Measurements from ENCODE around the gene ANKRD49. TPM values are rescaled to one million over a fixed set of nuclear protein-coding genes. Genes with fewer than 3 reads are reported as not detected.

The ANKRD49 gene
- total and polyA plus RNA-seq, 7 donors: 14.6 to 27.7 (median 19.3) TPM

GRCh38 chr11:94457118-94458029 is 36.4 kb upstream of the ANKRD49 start:
- Histone ChIP-seq H3K9me3 (no peaks in the 10 kb centered on the region), H3K4me1 (no peaks in the 10 kb centered on the region), H3K27me3 (no peaks in the 10 kb centered on the region), H3K4me3 (no peak overlapping the region), H3K36me3 (peaks cover 0 to 52% (median 4%) of the 10 kb centered on the region in 4 donors), H3K27ac (no peak overlapping the region)
- WGBS, 2 donors: 82 to 90% methylated on average over 4 of the region's 4 CpGs
- intact Hi-C loops (cut with DNase I): no loop called here
- TF ChIP-seq POLR2AphosphoS5 (IDR thresholded peaks at IDR 0.05) (no peak), CTCF (IDR thresholded peaks at IDR 0.05) (no peak), POLR2A (IDR thresholded peaks at IDR 0.05) (no peak), EP300 (IDR thresholded peaks at IDR 0.05) (no peak)
- no peak for DNase-seq

- intact Hi-C loops (cut with DNase I): no loop called here
- no peak for DNase-seq
- TF ChIP-seq POLR2A (IDR thresholded peaks at IDR 0.05): no peak
- no peak for TF ChIP-seq POLR2AphosphoS5 (IDR thresholded peaks at IDR 0.05)
- TF ChIP-seq CTCF (IDR thresholded peaks at IDR 0.05): no peak
- no peak for TF ChIP-seq EP300 (IDR thresholded peaks at IDR 0.05)
- H3K27me3 ChIP-seq: no peaks in the 10 kb centered on the region
- H3K4me1 ChIP-seq: no peaks in the 10 kb centered on the region
- no peak overlapping the region for H3K4me3 ChIP-seq
- WGBS, 2 donors: 85 to 91% methylated on average over 2 of the region's 2 CpGs
- H3K27ac ChIP-seq: no peak overlapping the region
- no peaks in the 10 kb centered on the region for H3K9me3 ChIP-seq
- peaks cover 0 to 54% (median 4%) of the 10 kb centered on the region in 4 donors for H3K36me3 ChIP-seq
Measured at GRCh38 chr11:94459576-94459975, 34.2 kb upstream of the ANKRD49 start.

- H3K4me1 ChIP-seq: no peaks in the 10 kb centered on the region
- H3K4me3 ChIP-seq: no peak overlapping the region
- H3K36me3 ChIP-seq: peaks cover 0 to 65% (median 0%) of the 10 kb centered on the region in 4 donors
- no peaks in the 10 kb centered on the region for H3K9me3 ChIP-seq
- no peaks in the 10 kb centered on the region for H3K27me3 ChIP-seq
- no peak overlapping the region for H3K27ac ChIP-seq
- TF ChIP-seq EP300 (IDR thresholded peaks at IDR 0.05) (no peak), POLR2A (IDR thresholded peaks at IDR 0.05) (no peak), POLR2AphosphoS5 (IDR thresholded peaks at IDR 0.05) (no peak), CTCF (IDR thresholded peaks at IDR 0.05) (no peak)
- intact Hi-C loops (cut with DNase I): no loop called here
- 92 to 95% methylated on average over 2 of the region's 2 CpGs for WGBS, 2 donors
- DNase-seq: no peak
Measured at GRCh38 chr11:94469416-94469815, 24.4 kb upstream of the ANKRD49 start.

- no peak for DNase-seq
- H3K27ac ChIP-seq: no peak overlapping the region
- no peak overlapping the region for H3K4me3 ChIP-seq
- H3K36me3 ChIP-seq: peaks cover 0 to 73% (median 4%) of the 10 kb centered on the region in 4 donors
- H3K27me3 ChIP-seq: no peaks in the 10 kb centered on the region
- WGBS, 2 donors: 90 to 95% methylated on average over 3 of the region's 3 CpGs
- intact Hi-C loops (cut with DNase I): no loop called here
- H3K4me1 ChIP-seq: no peaks in the 10 kb centered on the region
- no peak for TF ChIP-seq POLR2A (IDR thresholded peaks at IDR 0.05)
- no peak for TF ChIP-seq POLR2AphosphoS5 (IDR thresholded peaks at IDR 0.05)
- no peak for TF ChIP-seq CTCF (IDR thresholded peaks at IDR 0.05)
- TF ChIP-seq EP300 (IDR thresholded peaks at IDR 0.05): no peak
- no peaks in the 10 kb centered on the region for H3K9me3 ChIP-seq
Measured at GRCh38 chr11:94472916-94473799, 20.6 kb upstream of the ANKRD49 start.
